Measurements from ENCODE around the gene VAMP3. TPM values are rescaled to one million over a fixed set of nuclear protein-coding genes. Genes with fewer than 3 reads are reported as not detected.

VAMP3 gene
- total and polyA plus RNA-seq, 9 of the 15 experiments (the other 6 are each of a cell fraction or from before 2014, with no cell fraction given): 27.1 to 71.3 (median 47.5) TPM

DNA sequence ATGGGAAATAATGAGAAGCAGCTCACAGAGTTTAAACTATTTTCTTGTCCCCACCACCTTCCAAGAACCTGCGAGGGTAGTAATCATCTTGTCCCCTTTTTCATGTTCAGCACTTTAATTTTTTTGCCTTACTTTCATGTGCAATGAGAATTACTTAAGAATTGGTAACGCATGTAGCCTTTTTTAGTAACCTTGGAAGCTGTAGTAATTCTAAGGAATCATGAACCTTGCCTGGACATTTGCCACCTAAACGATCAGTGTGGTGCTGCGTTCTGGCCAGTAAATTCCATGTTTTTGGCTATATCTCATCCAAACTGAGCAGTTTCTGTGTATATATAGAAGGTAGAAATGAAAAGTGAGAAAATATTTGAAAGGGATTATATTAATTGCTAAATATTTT, 3.9 kb upstream of the VAMP3 start:
- peaks cover 13% of the 10 kb centered on the region for H3K79me2 ChIP-seq (ENCODE audit: control insufficient read depth, insufficient read depth, low read length)
- no TSS peak for BruUV-seq (replicated peaks)
- H3K27me3 ChIP-seq (ENCODE audit: control insufficient read depth in 2 of 2, insufficient read depth in 2 of 2, low read length in 2 of 2): peaks cover 0 to 4% of the 10 kb centered on the region in 2 experiments; a peak in 2 of 5 replicates
- intact Hi-C loops (cut with micrococcal nuclease) (no loop called here), in situ Hi-C loops (cut with MboI) (no loop called here)
- no peak overlapping the region for H3K27ac ChIP-seq (ENCODE audit: extremely low read depth, low read depth, low read length)
- no peak for FAIRE-seq
- no peak overlapping the region for H3K9ac ChIP-seq (ENCODE audit: insufficient read depth in 1 of 2, low read depth in 2 of 2, low read length in 2 of 2)
- TF ChIP-seq, protein P1, sequence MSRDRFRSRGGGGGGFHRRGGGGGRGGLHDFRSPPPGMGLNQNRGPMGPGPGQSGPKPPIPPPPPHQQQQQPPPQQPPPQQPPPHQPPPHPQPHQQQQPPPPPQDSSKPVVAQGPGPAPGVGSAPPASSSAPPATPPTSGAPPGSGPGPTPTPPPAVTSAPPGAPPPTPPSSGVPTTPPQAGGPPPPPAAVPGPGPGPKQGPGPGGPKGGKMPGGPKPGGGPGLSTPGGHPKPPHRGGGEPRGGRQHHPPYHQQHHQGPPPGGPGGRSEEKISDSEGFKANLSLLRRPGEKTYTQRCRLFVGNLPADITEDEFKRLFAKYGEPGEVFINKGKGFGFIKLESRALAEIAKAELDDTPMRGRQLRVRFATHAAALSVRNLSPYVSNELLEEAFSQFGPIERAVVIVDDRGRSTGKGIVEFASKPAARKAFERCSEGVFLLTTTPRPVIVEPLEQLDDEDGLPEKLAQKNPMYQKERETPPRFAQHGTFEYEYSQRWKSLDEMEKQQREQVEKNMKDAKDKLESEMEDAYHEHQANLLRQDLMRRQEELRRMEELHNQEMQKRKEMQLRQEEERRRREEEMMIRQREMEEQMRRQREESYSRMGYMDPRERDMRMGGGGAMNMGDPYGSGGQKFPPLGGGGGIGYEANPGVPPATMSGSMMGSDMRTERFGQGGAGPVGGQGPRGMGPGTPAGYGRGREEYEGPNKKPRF (IDR thresholded peaks at IDR 0.05; ENCODE audit: low read depth, low read length): no peak
- TF ChIP-seq, protein P2, sequence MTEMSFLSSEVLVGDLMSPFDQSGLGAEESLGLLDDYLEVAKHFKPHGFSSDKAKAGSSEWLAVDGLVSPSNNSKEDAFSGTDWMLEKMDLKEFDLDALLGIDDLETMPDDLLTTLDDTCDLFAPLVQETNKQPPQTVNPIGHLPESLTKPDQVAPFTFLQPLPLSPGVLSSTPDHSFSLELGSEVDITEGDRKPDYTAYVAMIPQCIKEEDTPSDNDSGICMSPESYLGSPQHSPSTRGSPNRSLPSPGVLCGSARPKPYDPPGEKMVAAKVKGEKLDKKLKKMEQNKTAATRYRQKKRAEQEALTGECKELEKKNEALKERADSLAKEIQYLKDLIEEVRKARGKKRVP (CRISPR knock-in tag; IDR thresholded peaks at IDR 0.05): no peak
- peak; percentile 60 for TF ChIP-seq CBX8 (IDR thresholded peaks at IDR 0.05; ENCODE audit: borderline replicate concordance, extremely low read depth, low read depth, low read length, poor library complexity, severe bottlenecking)
- TF ChIP-seq, protein P3, sequence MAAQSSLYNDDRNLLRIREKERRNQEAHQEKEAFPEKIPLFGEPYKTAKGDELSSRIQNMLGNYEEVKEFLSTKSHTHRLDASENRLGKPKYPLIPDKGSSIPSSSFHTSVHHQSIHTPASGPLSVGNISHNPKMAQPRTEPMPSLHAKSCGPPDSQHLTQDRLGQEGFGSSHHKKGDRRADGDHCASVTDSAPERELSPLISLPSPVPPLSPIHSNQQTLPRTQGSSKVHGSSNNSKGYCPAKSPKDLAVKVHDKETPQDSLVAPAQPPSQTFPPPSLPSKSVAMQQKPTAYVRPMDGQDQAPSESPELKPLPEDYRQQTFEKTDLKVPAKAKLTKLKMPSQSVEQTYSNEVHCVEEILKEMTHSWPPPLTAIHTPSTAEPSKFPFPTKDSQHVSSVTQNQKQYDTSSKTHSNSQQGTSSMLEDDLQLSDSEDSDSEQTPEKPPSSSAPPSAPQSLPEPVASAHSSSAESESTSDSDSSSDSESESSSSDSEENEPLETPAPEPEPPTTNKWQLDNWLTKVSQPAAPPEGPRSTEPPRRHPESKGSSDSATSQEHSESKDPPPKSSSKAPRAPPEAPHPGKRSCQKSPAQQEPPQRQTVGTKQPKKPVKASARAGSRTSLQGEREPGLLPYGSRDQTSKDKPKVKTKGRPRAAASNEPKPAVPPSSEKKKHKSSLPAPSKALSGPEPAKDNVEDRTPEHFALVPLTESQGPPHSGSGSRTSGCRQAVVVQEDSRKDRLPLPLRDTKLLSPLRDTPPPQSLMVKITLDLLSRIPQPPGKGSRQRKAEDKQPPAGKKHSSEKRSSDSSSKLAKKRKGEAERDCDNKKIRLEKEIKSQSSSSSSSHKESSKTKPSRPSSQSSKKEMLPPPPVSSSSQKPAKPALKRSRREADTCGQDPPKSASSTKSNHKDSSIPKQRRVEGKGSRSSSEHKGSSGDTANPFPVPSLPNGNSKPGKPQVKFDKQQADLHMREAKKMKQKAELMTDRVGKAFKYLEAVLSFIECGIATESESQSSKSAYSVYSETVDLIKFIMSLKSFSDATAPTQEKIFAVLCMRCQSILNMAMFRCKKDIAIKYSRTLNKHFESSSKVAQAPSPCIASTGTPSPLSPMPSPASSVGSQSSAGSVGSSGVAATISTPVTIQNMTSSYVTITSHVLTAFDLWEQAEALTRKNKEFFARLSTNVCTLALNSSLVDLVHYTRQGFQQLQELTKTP (IDR thresholded peaks at IDR 0.05; ENCODE audit: low read depth in 1 of 2, partially characterized antibody in 2 of 2): no peak
- TF ChIP-seq ERF (CRISPR knock-in tag; IDR thresholded peaks at IDR 0.05): no peak
- no peak for TF ChIP-seq RBM34 (IDR thresholded peaks at IDR 0.05; ENCODE audit: borderline replicate concordance, insufficient read depth, low read length)
- no peak for TF ChIP-seq TEAD4 (IDR thresholded peaks at IDR 0.05; ENCODE audit: low read length)
- TF ChIP-seq TEAD4 (CRISPR knock-in tag; IDR thresholded peaks at IDR 0.05; ENCODE audit: borderline replicate concordance): no peak
- TF ChIP-seq, protein P4, sequence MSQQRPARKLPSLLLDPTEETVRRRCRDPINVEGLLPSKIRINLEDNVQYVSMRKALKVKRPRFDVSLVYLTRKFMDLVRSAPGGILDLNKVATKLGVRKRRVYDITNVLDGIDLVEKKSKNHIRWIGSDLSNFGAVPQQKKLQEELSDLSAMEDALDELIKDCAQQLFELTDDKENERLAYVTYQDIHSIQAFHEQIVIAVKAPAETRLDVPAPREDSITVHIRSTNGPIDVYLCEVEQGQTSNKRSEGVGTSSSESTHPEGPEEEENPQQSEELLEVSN (IDR thresholded peaks at IDR 0.05; ENCODE audit: borderline replicate concordance in 1 of 2, extremely low read depth in 1 of 2, insufficient read depth in 1 of 2, insufficient read length in 1 of 2, low read depth in 1 of 2, low read length in 1 of 2, poor library complexity in 1 of 2, severe bottlenecking in 1 of 2): no peak
- TF ChIP-seq CBX2 (IDR thresholded peaks at IDR 0.05; ENCODE audit: insufficient read depth, low read length, poor library complexity, severe bottlenecking): peak; percentile 67
- DNase-seq (ENCODE audit: extremely low read depth in 1 of 4, low spot score in 3 of 4): no peak
- ATAC-seq: no peak
- no peaks in the 10 kb centered on the region for H3K36me3 ChIP-seq (ENCODE audit: control insufficient read depth, insufficient read depth, low read length)
- ChIA-PET CTCF (ENCODE audit: low intra/inter-chr PET ratio) (no interaction called here), POLR2A (interaction anchor here (0.9 to 1.3 kb wide), 3 partner anchors 152 to 288 kb away, joined by 3 read pairs; no protein-coding TSS in a partner anchor)
- no peak overlapping the region for H3K4me2 ChIP-seq (ENCODE audit: insufficient read depth, low read length)
- peaks cover 9 to 16% of the 10 kb centered on the region in 2 experiments for H3K4me1 ChIP-seq (replicated peaks in 1 of 2; ENCODE audit: control insufficient read depth in 2 of 2, insufficient read depth in 2 of 2, low read length in 2 of 2)
- 34% methylated on average over 4 of the region's 4 CpGs for WGBS (ENCODE audit: insufficient coverage, low coverage, missing lambda C conversion rate)
- H4K20me1 ChIP-seq (replicated peaks; ENCODE audit: control insufficient read depth, insufficient read depth, low read length): no peaks in the 10 kb centered on the region
- no peaks in the 10 kb centered on the region for H3K9me1 ChIP-seq (ENCODE audit: control insufficient read depth, insufficient read depth, low read length)
- no peak overlapping the region for H3K4me3 ChIP-seq
- H2AFZ ChIP-seq (ENCODE audit: low read depth, low read length): no peak overlapping the region
- no peaks in the 10 kb centered on the region for H3K9me3 ChIP-seq (replicated peaks; ENCODE audit: control insufficient read depth, insufficient read depth, low read depth, low read length)
